ENCODE measurements around the gene ADORA1. TPM values are rescaled to one million over a fixed set of nuclear protein-coding genes. Genes with fewer than 3 reads are reported as not detected.

ADORA1 gene
- total and polyA plus RNA-seq, 2 donors = 0.28 to 0.64 TPM

DNA sequence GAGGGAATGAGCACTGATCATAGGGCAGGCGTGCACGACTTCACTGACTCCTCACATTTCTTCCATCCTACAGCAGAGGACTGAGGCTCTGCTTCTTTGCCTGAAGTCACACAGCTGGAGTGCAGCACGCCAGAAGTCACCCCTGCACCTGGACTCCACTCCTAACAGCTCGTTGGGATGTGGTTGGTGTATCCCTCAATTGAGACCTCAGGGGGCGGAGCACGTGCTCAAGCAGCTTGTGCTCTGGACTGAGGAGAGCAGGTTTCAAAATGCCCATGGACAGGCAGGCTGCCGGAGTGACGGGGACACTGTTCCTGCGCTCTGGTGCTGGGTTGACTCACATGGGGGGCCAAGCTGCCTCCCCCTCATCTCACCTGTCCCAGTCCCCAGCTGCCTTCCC, 88.0 kb downstream of the ADORA1 start:
- Histone ChIP-seq H3K36me3 (ENCODE audit: control insufficient read depth in 2 of 2, insufficient read depth in 2 of 2, low read length in 1 of 2) (no peaks in the 10 kb centered on the region), H3K27me3 (ENCODE audit: control insufficient read depth in 2 of 2, insufficient read depth in 1 of 2, low read length in 1 of 2) (peaks cover 0 to 27% of the 10 kb centered on the region in 2 donors), H3K4me3 (ENCODE audit: low read length in 2 of 2) (no peak overlapping the region), H3K27ac (ENCODE audit: low read depth in 1 of 2, low read length in 1 of 2) (no peak overlapping the region), H3K9me3 (ENCODE audit: control insufficient read depth in 2 of 2, insufficient read depth in 1 of 2, low read length in 1 of 2) (no peaks in the 10 kb centered on the region), H3K4me1 (ENCODE audit: control insufficient read depth in 2 of 2, insufficient read depth in 2 of 2, low read length in 2 of 2) (peaks cover 11 to 15% of the 10 kb centered on the region in 2 donors)
- DNase-seq (ENCODE audit: low read depth in 6 of 9, low spot score in 9 of 9) = peak in 1 of 9 donors; percentile 47
- 23% methylated on average over 9 of the region's 9 CpGs for WGBS

DNA sequence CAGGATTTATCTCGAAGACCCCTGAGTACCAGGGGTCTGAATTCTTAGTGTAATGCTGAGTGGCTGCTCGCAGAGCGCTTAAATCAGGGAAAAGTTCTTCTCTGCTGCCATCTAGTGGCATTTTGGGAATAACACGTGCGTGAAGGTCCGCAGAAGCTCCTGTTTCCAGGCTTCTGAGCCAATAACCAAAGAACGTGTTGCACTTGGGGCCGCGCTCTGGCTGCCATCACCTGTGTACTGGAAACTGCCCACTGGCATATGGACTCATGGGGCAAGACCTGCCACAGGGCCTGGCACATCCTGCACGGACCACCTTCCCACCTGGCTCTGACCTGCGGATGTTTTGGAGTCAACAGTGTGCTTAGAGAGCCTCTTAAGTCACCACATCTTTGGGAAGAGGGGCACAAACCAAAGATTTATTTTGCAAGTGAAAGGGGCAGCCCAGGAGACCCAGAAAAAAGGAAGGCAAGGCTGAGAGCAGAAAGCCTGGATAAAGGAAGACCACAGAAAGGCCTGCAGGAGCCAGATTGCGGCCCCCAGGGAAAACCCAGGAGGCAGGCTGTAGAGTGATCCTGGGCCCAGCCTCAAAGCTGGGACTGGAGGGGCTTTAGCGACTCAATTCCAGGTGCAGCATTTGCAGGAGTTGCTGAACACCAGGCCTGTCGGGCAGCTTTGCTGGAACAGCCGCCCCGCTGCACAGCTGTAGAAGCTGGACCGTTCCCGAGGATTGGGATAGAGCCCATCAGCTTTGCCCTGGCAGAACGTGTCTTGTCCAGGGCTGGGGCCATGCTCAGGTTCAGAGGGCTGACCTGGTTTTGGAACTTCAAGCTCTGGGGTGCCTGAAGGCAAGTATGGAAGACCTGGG, 89.0 kb downstream of the ADORA1 start:
- Histone ChIP-seq H3K4me1 (ENCODE audit: control insufficient read depth in 2 of 2, insufficient read depth in 2 of 2, low read length in 2 of 2) (peaks cover 11 to 15% of the 10 kb centered on the region in 2 donors), H3K27ac (ENCODE audit: low read depth in 1 of 2, low read length in 1 of 2) (no peak overlapping the region), H3K9me3 (ENCODE audit: control insufficient read depth in 2 of 2, insufficient read depth in 1 of 2, low read length in 1 of 2) (no peaks in the 10 kb centered on the region), H3K4me3 (ENCODE audit: low read length in 2 of 2) (no peak overlapping the region), H3K36me3 (ENCODE audit: control insufficient read depth in 2 of 2, insufficient read depth in 2 of 2, low read length in 1 of 2) (no peaks in the 10 kb centered on the region), H3K27me3 (ENCODE audit: control insufficient read depth in 2 of 2, insufficient read depth in 1 of 2, low read length in 1 of 2) (peaks cover 0 to 27% of the 10 kb centered on the region in 2 donors)
- peak; percentile 38 to 89 (median 71) for DNase-seq (ENCODE audit: low read depth in 6 of 9, low spot score in 9 of 9)
- WGBS = 41% methylated on average over 19 of the region's 19 CpGs

Other genes with a start within 250 kb of the ADORA1 start
- gene RABIF, start 238.6 kb upstream of the ADORA1 start, total RNA-seq = 7.7 TPM
- gene RABIF, start 238.6 kb upstream of the ADORA1 start, polyA plus RNA-seq = 9.4 TPM
- 25.2 TPM for gene KLHL12, start 200.5 kb upstream of the ADORA1 start, total RNA-seq
- 20.6 TPM for gene KLHL12, start 200.5 kb upstream of the ADORA1 start, polyA plus RNA-seq
- 53.0 TPM for gene ADIPOR1, start 169.4 kb upstream of the ADORA1 start, total RNA-seq
- gene ADIPOR1, start 169.4 kb upstream of the ADORA1 start, polyA plus RNA-seq = 58.1 TPM
- gene CYB5R1, start 160.5 kb upstream of the ADORA1 start, total RNA-seq = 44.3 TPM
- 45.8 TPM for gene CYB5R1, start 160.5 kb upstream of the ADORA1 start, polyA plus RNA-seq
- gene TMEM183A, start 120.4 kb upstream of the ADORA1 start, total RNA-seq = 75.3 TPM
- gene TMEM183A, start 120.4 kb upstream of the ADORA1 start, polyA plus RNA-seq = 50.6 TPM
- gene PPFIA4, start 101.2 kb upstream of the ADORA1 start, total RNA-seq = 2.1 TPM
- gene PPFIA4, start 101.2 kb upstream of the ADORA1 start, polyA plus RNA-seq = 0.82 TPM
- 7.8 TPM for gene MYOG, start 41.7 kb upstream of the ADORA1 start, total RNA-seq
- gene MYOG, start 41.7 kb upstream of the ADORA1 start, polyA plus RNA-seq = 4.7 TPM
- gene MYBPH, start 48.1 kb downstream of the ADORA1 start, total RNA-seq = 0.99 TPM
- gene MYBPH, start 48.1 kb downstream of the ADORA1 start, polyA plus RNA-seq = 1.7 TPM
- 7.4 TPM for gene CHI3L1, start 59.0 kb downstream of the ADORA1 start, total RNA-seq
- 26.8 TPM for gene CHI3L1, start 59.0 kb downstream of the ADORA1 start, polyA plus RNA-seq
- 6.2 TPM for gene CHIT1, start 101.9 kb downstream of the ADORA1 start, total RNA-seq
- 36.0 TPM for gene CHIT1, start 101.9 kb downstream of the ADORA1 start, polyA plus RNA-seq
- 174 TPM for gene BTG2, start 177.8 kb downstream of the ADORA1 start, total RNA-seq
- gene BTG2, start 177.8 kb downstream of the ADORA1 start, polyA plus RNA-seq = 171 TPM
- gene FMOD, start 223.4 kb downstream of the ADORA1 start, total RNA-seq = 7.1 TPM
- 7.5 TPM for gene FMOD, start 223.4 kb downstream of the ADORA1 start, polyA plus RNA-seq

Data from thymus (tissue), 11 donors.